GM04503 (cell line): ENCODE data around the gene OR11H12.
"Not testable (repeated sequence)": the region's sequence is repeated elsewhere in the genome, so short reads cannot be mapped to it uniquely, and the experiment has no call there.

Experiments
- DNase-seq: peaks from one replicate; pipeline ENCODE4 v3.0.0-alpha.2; 2012; ENCODE audit warnings: low read depth

The OR11H12 gene, protein sequence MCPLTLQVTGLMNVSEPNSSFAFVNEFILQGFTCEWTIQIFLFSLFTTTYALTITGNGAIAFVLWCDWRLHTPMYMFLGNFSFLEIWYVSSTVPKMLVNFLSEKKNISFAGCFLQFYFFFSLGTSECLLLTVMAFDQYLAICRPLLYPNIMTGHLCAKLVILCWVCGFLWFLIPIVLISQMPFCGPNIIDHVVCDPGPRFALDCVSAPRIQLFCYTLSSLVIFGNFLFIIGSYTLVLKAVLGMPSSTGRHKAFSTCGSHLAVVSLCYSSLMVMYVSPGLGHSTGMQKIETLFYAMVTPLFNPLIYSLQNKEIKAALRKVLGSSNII

DNA sequence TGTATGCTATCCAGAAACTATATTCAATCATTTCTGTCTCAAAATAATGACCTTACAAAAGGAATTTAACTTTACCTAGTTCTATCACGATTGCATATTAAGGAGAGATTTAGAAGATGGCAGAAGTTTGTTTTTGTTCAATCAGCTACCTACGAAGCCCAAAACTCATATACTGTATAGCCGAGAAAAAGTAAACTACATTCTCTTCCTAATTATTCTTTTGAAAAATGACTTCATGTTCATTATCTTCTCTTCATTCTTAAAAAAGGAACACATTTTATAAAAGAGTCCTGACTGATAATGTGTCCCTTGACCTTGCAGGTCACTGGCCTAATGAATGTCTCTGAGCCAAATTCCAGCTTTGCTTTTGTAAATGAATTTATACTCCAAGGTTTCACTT, at the start of gene OR11H12:
TSS of gene OR11H12 (plus strand) at position 301 of the 400 bp plus-strand sequence. CDS start at position 301, 0 bp downstream.
- DNase-seq: not testable (repeated sequence)

GRCh38 chr14:18582908-18583307, 18.0 kb upstream of the OR11H12 start:
- not testable (repeated sequence) for DNase-seq

- DNase-seq: not testable (repeated sequence)
Observed at GRCh38 chr14:18626610-18627213, 25.8 kb downstream of the OR11H12 start.

GRCh38 chr14:18636066-18636465, 35.1 kb downstream of the OR11H12 start:
- not testable (repeated sequence) for DNase-seq

- not testable (repeated sequence) for DNase-seq
Observed at GRCh38 chr14:18638032-18638431, 37.1 kb downstream of the OR11H12 start.

GRCh38 chr14:18638785-18639184, 37.9 kb downstream of the OR11H12 start:
- DNase-seq: not testable (repeated sequence)

- not testable (repeated sequence) for DNase-seq
Observed at GRCh38 chr14:18646075-18646730, 45.3 kb downstream of the OR11H12 start.
